RWPE2 (cell line): ENCODE data around the gene ZNRF3.

Experiments used
- ATAC-seq: fragments of 200-7000 bp; cut with Tn5 transposase; 3 replicates; pipeline ENCODE4 v1.9.1; 2021; ENCODE audit warnings: low read depth
- DNase-seq: peaks from one replicate; pipeline ENCODE4 v3.0.0-alpha.2; 2020; ENCODE audit warnings: low spot score
- H3K27ac ChIP-seq: fragments of 450-650 bp; 2 replicates; pipeline ENCODE4 v1.5.1; 2017; ENCODE audit warnings: mild to moderate bottlenecking; ENCODE audit not compliant: poor library complexity, severe bottlenecking
- H3K27me3 ChIP-seq: fragments of 250-450 bp; sonication (Bioruptor Pico); 2 replicates; pipeline ENCODE4 v1.5.1; 2021; ENCODE audit warnings: mild to moderate bottlenecking, moderate library complexity; ENCODE audit not compliant: insufficient read depth, poor library complexity, severe bottlenecking
- H3K36me3 ChIP-seq: fragments of 250-450 bp; sonication (Bioruptor Pico); 2 replicates; pipeline ENCODE4 v1.5.1; 2020; ENCODE audit warnings: low read depth, mild to moderate bottlenecking, moderate library complexity
- H3K4me1 ChIP-seq: fragments of 250-450 bp; sonication (Bioruptor Pico); 2 replicates; pipeline ENCODE4 v1.5.1; 2021; ENCODE audit warnings: mild to moderate bottlenecking, moderate library complexity; ENCODE audit not compliant: insufficient read depth, poor library complexity, severe bottlenecking
- H3K4me3 ChIP-seq: fragments of 250-450 bp; sonication (Bioruptor Pico); 2 replicates; pipeline ENCODE4 v1.5.1; 2021; ENCODE audit warnings: mild to moderate bottlenecking, moderate library complexity; ENCODE audit not compliant: severe bottlenecking
- H3K9me3 ChIP-seq: fragments of 250-450 bp; sonication (Bioruptor Pico); 2 replicates; pipeline ENCODE4 v1.5.1; 2021; ENCODE audit warnings: mild to moderate bottlenecking, moderate library complexity; ENCODE audit not compliant: severe bottlenecking
- CTCF ChIP-seq: fragments of 450-650 bp; IDR thresholded peaks from one replicate; pipeline ENCODE4 v1.5.1; 2017; ENCODE audit warnings: mild to moderate bottlenecking, moderate library complexity; ENCODE audit not compliant: poor library complexity, severe bottlenecking

Gene ZNRF3

GRCh38 chr22:28929197-28929596, 45.8 kb downstream of the ZNRF3 start:
- DNase-seq = no peak
- Histone ChIP-seq H3K36me3 (no peaks in the 10 kb centered on the region), H3K9me3 (no peaks in the 10 kb centered on the region), H3K27ac (no peak overlapping the region), H3K27me3 (no peaks in the 10 kb centered on the region), H3K4me1 (no peaks in the 10 kb centered on the region), H3K4me3 (no peak overlapping the region)
- ATAC-seq = no peak
- no peak for TF ChIP-seq CTCF

DNA sequence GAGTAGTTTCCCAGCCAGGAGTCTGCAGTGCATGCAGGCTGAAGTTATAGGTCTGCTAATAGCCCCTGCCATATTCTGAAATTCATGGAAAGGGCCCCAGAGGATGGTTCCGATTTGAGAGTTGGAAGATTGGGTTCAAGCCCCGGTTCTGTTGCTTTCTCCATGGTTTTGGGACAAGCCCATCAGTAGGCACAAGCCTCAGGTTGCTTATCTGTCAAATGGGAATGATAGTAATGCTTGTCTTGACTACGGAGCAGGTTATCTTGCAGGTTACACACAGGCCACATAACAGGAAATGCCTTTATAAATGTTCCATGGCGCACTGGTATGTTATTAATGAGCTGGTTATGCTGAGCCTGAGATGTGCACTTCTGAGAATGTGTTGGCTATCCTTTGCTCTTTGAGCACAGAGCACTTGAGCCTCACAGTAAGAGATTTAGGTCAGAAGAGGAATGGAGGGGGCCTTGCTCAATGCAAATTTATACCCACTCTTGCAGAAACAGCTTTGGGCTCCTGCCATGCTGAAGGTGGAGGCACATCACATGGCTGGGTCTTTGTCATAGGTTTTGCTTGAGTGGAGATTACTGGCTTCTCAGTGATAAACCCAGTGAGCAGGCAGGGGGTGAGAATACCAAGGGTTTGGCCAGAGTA, 47.1 kb downstream of the ZNRF3 start:
- Histone ChIP-seq H3K36me3 (no peaks in the 10 kb centered on the region), H3K9me3 (no peaks in the 10 kb centered on the region), H3K4me3 (no peak overlapping the region), H3K4me1 (no peaks in the 10 kb centered on the region), H3K27ac (no peak overlapping the region), H3K27me3 (no peaks in the 10 kb centered on the region)
- no peak for DNase-seq
- TF ChIP-seq CTCF = no peak
- ATAC-seq = no peak

GRCh38 chr22:28931844-28932567, 48.6 kb downstream of the ZNRF3 start:
- Histone ChIP-seq H3K4me3 (no peak overlapping the region), H3K36me3 (no peaks in the 10 kb centered on the region), H3K27ac (no peak overlapping the region), H3K9me3 (no peaks in the 10 kb centered on the region), H3K27me3 (no peaks in the 10 kb centered on the region), H3K4me1 (no peaks in the 10 kb centered on the region)
- ATAC-seq = no peak
- no peak for TF ChIP-seq CTCF
- DNase-seq = no peak

DNA sequence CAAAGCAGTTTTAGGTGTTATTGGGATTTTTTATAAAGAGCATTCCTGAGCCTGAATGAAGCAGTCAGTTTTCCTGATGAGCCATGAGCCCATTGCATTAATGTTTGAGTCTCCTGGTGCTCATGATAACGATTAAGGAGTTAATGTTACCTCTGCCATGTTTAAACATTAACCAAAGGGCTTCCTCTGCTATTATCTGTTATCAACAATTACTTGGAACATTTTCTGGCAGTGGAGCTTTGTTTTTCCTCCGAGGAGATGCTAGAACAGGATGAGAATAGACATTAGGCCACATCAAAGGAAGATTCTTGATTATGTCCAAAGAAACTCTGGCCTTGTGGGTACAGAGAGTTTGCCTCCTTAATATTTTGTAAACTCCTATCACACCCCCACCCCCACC, 49.9 kb downstream of the ZNRF3 start:
- no peak for TF ChIP-seq CTCF
- no peak for DNase-seq
- no peak overlapping the region for H3K27ac ChIP-seq

GRCh38 chr22:28934026-28934425, 50.7 kb downstream of the ZNRF3 start:
- H3K4me3 ChIP-seq = no peak overlapping the region
- ATAC-seq (no peak), DNase-seq (no peak)
- H3K4me1 ChIP-seq = no peaks in the 10 kb centered on the region
- no peak for TF ChIP-seq CTCF
- no peaks in the 10 kb centered on the region for H3K9me3 ChIP-seq
- H3K27ac ChIP-seq = no peak overlapping the region
- no peaks in the 10 kb centered on the region for H3K27me3 ChIP-seq
- H3K36me3 ChIP-seq = no peaks in the 10 kb centered on the region

More for the DNA sequence above, 49.9 kb downstream of the ZNRF3 start:
- no peak for ATAC-seq
- no peaks in the 10 kb centered on the region for H3K36me3 ChIP-seq
- H3K4me3 ChIP-seq = no peak overlapping the region
- no peaks in the 10 kb centered on the region for H3K9me3 ChIP-seq
- H3K4me1 ChIP-seq = no peaks in the 10 kb centered on the region
- H3K27me3 ChIP-seq = no peaks in the 10 kb centered on the region
